GM12873 (cell line): ENCODE results near the gene TTLL13.

Experiments
- TF ChIP-seq, protein P1 (sequence below): IDR thresholded peaks from 2 replicates; pipeline ENCODE4 v1.5.1; 2012; ENCODE audit warnings: low read depth, mild to moderate bottlenecking, moderate library complexity, low read length, control low read depth; ENCODE audit not compliant: insufficient read depth; ENCODE audit errors: missing control alignments

Gene TTLL13

DNA sequence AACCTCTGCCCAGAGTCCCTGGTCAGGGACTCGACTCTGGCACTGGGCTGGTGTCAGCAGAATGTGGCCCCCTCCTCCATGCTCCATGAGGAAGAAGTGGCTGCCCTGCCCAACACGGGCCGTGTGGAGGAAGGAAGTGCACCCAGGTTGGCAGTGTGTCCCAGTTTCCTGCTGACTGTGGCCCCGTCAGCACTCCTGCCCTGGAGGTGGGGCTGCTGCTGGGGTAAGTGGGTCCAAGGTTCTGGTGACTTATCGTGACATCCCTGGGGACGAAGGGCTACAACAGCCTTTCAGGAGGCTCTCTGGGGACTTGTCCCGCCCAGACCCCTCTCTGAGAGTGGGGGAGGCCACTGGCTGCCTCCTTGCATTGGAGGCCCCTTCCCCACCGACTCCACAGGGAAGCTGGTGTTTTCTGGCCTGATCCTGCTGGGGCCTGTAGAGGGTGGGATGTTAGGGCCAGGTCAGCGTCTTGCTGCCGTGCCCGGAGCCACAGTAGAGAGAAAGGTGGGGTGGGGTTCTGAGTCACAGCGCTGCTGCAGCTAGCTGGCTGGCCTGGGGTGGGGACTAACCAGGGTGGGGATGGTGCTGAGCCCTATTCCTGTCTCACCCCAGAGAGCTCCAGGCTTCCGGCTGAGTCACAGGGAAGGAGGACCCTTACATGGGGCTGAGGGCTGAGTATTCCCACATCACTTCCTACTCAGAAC, 37.8 kb upstream of the TTLL13 start:
- TF ChIP-seq, protein P1, sequence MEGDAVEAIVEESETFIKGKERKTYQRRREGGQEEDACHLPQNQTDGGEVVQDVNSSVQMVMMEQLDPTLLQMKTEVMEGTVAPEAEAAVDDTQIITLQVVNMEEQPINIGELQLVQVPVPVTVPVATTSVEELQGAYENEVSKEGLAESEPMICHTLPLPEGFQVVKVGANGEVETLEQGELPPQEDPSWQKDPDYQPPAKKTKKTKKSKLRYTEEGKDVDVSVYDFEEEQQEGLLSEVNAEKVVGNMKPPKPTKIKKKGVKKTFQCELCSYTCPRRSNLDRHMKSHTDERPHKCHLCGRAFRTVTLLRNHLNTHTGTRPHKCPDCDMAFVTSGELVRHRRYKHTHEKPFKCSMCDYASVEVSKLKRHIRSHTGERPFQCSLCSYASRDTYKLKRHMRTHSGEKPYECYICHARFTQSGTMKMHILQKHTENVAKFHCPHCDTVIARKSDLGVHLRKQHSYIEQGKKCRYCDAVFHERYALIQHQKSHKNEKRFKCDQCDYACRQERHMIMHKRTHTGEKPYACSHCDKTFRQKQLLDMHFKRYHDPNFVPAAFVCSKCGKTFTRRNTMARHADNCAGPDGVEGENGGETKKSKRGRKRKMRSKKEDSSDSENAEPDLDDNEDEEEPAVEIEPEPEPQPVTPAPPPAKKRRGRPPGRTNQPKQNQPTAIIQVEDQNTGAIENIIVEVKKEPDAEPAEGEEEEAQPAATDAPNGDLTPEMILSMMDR, result no peak

GRCh38 chr15:90212221-90213098, 36.9 kb upstream of the TTLL13 start:
- TF ChIP-seq, protein P1, result no peak

DNA sequence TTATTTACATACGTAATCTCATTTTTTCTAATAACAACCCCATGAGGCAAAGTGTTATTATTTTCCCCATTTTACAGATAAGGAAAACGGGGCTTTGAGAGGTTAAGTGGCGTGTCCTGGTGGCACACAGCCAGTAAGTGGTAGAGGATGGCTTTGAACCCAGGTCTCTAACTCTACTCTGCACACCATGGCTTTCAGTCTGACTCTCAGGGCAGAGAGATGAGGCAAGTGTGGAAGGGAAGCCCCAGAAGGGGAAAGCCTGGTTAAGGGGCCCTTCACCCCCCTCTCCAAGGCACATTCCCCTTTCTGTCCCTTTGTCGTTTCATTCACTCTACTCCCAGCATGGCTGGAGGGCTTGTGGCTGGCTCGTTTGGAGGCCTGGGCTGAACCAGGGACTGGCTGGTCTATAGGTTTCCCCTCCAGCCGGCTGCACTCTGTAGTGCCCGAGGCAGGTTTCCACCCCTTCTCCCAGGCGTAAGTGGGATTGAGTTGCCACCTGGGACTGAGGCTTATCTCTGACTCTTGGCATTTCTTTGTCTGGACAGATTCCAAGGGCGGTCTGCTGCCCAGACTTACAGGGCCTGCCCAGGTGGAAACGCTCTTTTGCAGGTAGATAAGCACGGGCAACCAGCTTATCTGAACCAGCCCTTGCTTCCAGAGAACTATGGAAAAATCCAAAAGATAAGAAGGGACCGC, 36.1 kb upstream of the TTLL13 start:
- TF ChIP-seq, protein P1, result no peak

- TF ChIP-seq, protein P1, result no peak
Measured at GRCh38 chr15:90213818-90214204, 35.5 kb upstream of the TTLL13 start.

- TF ChIP-seq, protein P1, result peak; percentile 34
Measured at GRCh38 chr15:90214553-90215196, 34.7 kb upstream of the TTLL13 start.

DNA sequence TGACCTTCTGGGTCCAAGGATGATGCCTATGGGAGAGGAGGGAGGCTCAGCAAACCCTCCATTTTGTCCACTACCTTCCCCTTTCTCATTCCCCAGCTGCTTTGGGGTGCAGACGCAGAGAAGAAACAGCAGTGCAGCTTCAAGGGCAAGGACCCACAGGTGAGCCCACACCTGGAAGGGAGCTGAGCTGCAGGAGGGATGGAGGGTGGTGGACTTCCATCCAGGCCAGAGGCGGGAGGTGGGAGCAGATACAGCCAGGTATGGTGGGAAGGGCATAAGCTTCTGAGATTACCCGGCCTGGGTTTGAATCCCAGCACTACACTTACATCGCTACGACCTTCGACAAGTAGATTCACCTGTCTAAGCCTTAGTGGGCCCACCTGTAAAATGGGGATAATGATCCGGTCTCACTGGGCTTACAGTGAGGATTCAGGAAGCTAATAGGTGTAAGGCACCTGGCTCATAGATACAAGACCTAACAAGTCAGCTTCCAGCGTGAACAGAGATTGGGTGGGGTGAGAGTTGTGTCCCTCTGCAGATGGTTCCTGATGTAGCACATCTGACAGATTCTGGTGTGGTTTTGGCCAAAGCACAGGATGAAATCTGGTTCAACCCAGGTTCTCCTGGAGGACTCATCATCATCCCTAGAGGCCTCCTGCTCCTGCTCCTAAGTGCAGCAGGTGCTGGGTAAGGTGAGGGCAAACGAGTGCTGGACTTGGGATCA, 31.5 kb upstream of the TTLL13 start:
- TF ChIP-seq, protein P1, result no peak
